Thyroid gland (tissue), 4 donors: ENCODE measurements around the gene ZNF462. TPM values are rescaled to one million over a fixed set of nuclear protein-coding genes. Genes with fewer than 3 reads are reported as not detected.
A peak's percentile ranks its signal among the peaks of the same experiment; 100 is the strongest.

Experiments
- DNase-seq, 2 donors: peaks; one replicate each; pipeline ENCODE4 v3.0.0-alpha.2; 2019
- H3K27ac ChIP-seq, 3 donors: fragments of 200-600 bp; sonication (generic); 1 replicate in 2 of 3; 2 replicates in 1 of 3; pipeline ENCODE4 v1.5.1; 2016 to 2019; ENCODE audit warnings: mild to moderate bottlenecking in 1 of 3, moderate library complexity in 1 of 3
- H3K27me3 ChIP-seq: fragments of 200-600 bp; sonication (generic); one replicate; pipeline ENCODE4 v1.5.1; 2019
- H3K36me3 ChIP-seq, 2 donors: fragments of 200-600 bp; sonication (generic); one replicate each; pipeline ENCODE4 v1.5.1; 2016 to 2019
- H3K4me1 ChIP-seq, 2 donors: fragments of 200-600 bp; sonication (generic); one replicate each; pipeline ENCODE4 v1.5.1; 2017 to 2019
- H3K4me3 ChIP-seq, 3 donors: fragments of 200-600 bp; sonication (generic); replicated peaks in 1 of 3; 1 replicate in 2 of 3; 2 replicates in 1 of 3; pipeline ENCODE4 v1.5.1; 2016; ENCODE audit warnings: mild to moderate bottlenecking in 1 of 3
- H3K9me3 ChIP-seq: fragments of 200-600 bp; sonication (generic); one replicate; pipeline ENCODE4 v1.5.1; 2017
- POLR2A ChIP-seq, 2 donors: fragments of 450-650 bp; IDR thresholded peaks; one replicate each; pipeline ENCODE4 v1.6.1; 2017; ENCODE audit warnings: antibody characterized with exemption in 2 of 2, mild to moderate bottlenecking in 2 of 2, moderate library complexity in 1 of 2
- WGBS, 2 donors: methylation state at CpG; one replicate each; pipeline ENCODE4 v1.1.5; 2017; 5-methylcytosine and 5-hydroxymethylcytosine counted together
- intact Hi-C: fragments of 100-400 bp; cut with DNase I; formaldehyde crosslinking; loops from one replicate; pipeline ENCODE4 v1.15.1; 2023
- total RNA-seq, 4 donors: library from RNA; depleted of rRNA; stranded (reverse); fragments of >200 nt; gene quantifications; one replicate each; pipeline ENCODE4 v1.2.3, GENCODE V29; 2016
- TF ChIP-seq, protein P1 (sequence below), 6 experiments: fragments of 200-600 bp in 3 of 6; fragments of 450-650 bp in 3 of 6; sonication (generic) in 3 of 6; IDR thresholded peaks; one replicate each; pipeline ENCODE4 v1.5.1; 2016 to 2019; ENCODE audit warnings: antibody characterized with exemption in 6 of 6, mild to moderate bottlenecking in 2 of 6, inconsistent platforms in 1 of 6, moderate library complexity in 1 of 6

The ZNF462 gene
- total RNA-seq, 4 donors from 2014 or later, result 33.3 to 60.4 (median 46.3) TPM

GRCh38 chr9:106962122-106962521, 99.2 kb downstream of the ZNF462 start:
- intact Hi-C loops, result no loop called here
- Histone ChIP-seq H3K4me1 (peaks cover 20 to 30% of the 10 kb centered on the region in 2 donors), H3K36me3 (no peaks in the 10 kb centered on the region), H3K27ac (peak overlapping the region; percentile 68 to 88 (median 87)), H3K4me3 (no peak overlapping the region), H3K27me3 (no peaks in the 10 kb centered on the region), H3K9me3 (no peaks in the 10 kb centered on the region)
- 68 to 84% methylated on average over 2 of the region's 2 CpGs for WGBS, 2 donors
- DNase-seq, result no peak
- TF ChIP-seq POLR2A (IDR thresholded peaks at IDR 0.05), result no peak
- TF ChIP-seq, protein P1, sequence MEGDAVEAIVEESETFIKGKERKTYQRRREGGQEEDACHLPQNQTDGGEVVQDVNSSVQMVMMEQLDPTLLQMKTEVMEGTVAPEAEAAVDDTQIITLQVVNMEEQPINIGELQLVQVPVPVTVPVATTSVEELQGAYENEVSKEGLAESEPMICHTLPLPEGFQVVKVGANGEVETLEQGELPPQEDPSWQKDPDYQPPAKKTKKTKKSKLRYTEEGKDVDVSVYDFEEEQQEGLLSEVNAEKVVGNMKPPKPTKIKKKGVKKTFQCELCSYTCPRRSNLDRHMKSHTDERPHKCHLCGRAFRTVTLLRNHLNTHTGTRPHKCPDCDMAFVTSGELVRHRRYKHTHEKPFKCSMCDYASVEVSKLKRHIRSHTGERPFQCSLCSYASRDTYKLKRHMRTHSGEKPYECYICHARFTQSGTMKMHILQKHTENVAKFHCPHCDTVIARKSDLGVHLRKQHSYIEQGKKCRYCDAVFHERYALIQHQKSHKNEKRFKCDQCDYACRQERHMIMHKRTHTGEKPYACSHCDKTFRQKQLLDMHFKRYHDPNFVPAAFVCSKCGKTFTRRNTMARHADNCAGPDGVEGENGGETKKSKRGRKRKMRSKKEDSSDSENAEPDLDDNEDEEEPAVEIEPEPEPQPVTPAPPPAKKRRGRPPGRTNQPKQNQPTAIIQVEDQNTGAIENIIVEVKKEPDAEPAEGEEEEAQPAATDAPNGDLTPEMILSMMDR (IDR thresholded peaks at IDR 0.05), result no peak

- Histone ChIP-seq H3K27ac (peak overlapping the region; percentile 68 to 88 (median 87)), H3K4me1 (peaks cover 27 to 35% of the 10 kb centered on the region in 2 donors), H3K36me3 (no peaks in the 10 kb centered on the region), H3K27me3 (no peaks in the 10 kb centered on the region), H3K4me3 (no peak overlapping the region), H3K9me3 (no peaks in the 10 kb centered on the region)
- WGBS, 2 donors, result 60 to 61% methylated on average over 8 of the region's 8 CpGs
- intact Hi-C loops, result no loop called here
- DNase-seq, result no peak
- TF ChIP-seq POLR2A (IDR thresholded peaks at IDR 0.05), result no peak
- TF ChIP-seq, protein P1 (IDR thresholded peaks at IDR 0.05), result no peak
Measured at GRCh38 chr9:106962615-106963363, 99.8 kb downstream of the ZNF462 start.

DNA sequence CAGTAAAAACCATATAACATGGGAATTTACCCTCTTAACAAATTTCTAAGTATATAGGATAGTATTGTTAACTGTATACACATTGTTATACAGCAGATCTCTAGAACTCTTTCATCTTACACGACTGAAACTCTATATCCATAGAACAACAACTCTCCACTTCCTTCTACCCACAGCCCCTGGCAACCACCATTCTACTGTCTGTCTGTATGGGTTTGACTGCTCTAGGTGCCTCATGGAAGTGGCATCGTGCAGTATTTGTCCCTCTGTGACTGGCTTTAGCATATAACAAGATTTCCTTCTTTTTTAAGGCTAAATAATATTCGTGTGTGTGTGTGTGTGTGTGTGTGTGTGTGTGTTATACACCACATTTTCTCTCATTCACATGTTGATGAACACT, 100.7 kb downstream of the ZNF462 start:
- intact Hi-C loops, result no loop called here

DNA sequence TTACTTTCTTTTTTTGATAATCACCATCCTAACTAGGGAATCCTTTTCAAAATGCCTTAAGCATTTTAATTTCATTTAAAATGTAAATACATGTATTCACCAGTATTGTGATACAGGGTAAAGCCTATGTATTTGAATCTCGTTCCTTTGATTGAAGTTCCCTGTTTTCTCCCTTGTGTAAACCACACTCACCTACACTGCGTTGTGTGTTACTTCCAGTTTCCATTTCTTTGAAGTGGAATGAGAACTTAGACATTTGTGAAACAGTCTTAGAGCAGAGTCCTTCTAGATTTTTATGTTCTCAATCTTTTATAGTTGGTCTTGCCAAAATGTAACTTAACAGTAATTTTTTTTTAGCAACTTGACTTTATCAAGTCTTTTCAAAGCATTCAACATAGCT, 101.4 kb downstream of the ZNF462 start:
- H3K36me3 ChIP-seq, result no peaks in the 10 kb centered on the region
- no peak overlapping the region for H3K4me3 ChIP-seq
- DNase-seq, result no peak
- WGBS, 2 donors, result 81 to 88% methylated on average over 2 of the region's 2 CpGs
- H3K4me1 ChIP-seq, result peaks cover 38 to 48% of the 10 kb centered on the region in 2 donors
- H3K27me3 ChIP-seq, result no peaks in the 10 kb centered on the region
- no peak for TF ChIP-seq POLR2A (IDR thresholded peaks at IDR 0.05)
- TF ChIP-seq, protein P1 (IDR thresholded peaks at IDR 0.05), result no peak
- intact Hi-C loops, result no loop called here
- no peaks in the 10 kb centered on the region for H3K9me3 ChIP-seq
- peak overlapping the region; percentile 68 to 88 (median 87) for H3K27ac ChIP-seq

More for the DNA sequence above, 100.7 kb downstream of the ZNF462 start:
- no peaks in the 10 kb centered on the region for H3K27me3 ChIP-seq
- WGBS, 2 donors, result 71 to 74% methylated on average over 3 of the region's 3 CpGs
- no peaks in the 10 kb centered on the region for H3K9me3 ChIP-seq
- no peaks in the 10 kb centered on the region for H3K36me3 ChIP-seq
- H3K4me1 ChIP-seq, result peaks cover 34 to 43% of the 10 kb centered on the region in 2 donors
- no peak overlapping the region for H3K4me3 ChIP-seq
- DNase-seq, result no peak
- H3K27ac ChIP-seq, result peak overlapping the region; percentile 68 to 88 (median 87)
- TF ChIP-seq, protein P1 (IDR thresholded peaks at IDR 0.05), result no peak
- TF ChIP-seq POLR2A (IDR thresholded peaks at IDR 0.05), result no peak

DNA sequence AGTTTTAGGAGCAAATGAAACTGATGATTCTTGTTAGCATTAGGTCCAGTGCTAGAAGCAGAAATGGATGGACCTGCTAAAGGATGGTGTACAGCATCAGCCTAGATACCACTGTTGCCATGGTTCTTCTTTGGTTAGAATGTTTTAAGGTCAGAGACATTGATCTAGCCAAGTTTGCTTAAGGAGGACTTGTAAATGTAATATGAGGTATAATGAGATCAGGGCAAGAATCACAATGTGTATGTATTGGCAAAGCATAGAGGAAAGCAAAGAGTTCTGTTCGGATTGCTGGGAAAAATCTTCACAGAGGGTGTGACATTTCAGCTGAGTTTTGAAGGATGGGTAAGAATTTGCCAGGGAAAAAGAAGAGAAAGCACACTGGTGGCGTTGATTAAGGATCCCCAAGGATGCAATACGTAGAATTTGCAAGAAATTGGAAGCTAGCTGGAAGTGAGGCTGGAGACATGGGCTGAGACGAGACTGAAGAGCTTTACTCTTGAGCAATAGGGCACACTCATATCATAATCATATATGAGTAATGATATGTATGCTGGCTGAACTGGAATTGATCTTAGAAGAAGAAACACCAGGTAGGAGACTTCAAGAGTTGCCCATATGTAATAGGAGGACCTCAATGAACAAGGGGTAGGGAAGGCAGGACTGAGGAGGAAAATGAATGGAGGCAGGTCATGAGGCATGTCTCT, 102.0 kb downstream of the ZNF462 start:
- Histone ChIP-seq H3K36me3 (no peaks in the 10 kb centered on the region), H3K4me1 (peaks cover 44 to 54% of the 10 kb centered on the region in 2 donors), H3K4me3 (no peak overlapping the region), H3K27ac (no peak overlapping the region), H3K9me3 (no peaks in the 10 kb centered on the region), H3K27me3 (no peaks in the 10 kb centered on the region)
- WGBS, 2 donors, result 91 to 94% methylated on average over 4 of the region's 4 CpGs
- no peak for DNase-seq
- intact Hi-C loops, result no loop called here
- TF ChIP-seq, protein P1 (IDR thresholded peaks at IDR 0.05), result no peak
- TF ChIP-seq POLR2A (IDR thresholded peaks at IDR 0.05), result no peak
